HPDE6-E6E7 (cell line): ENCODE results near the gene NEAT1.

Source experiments
- DNase-seq: peaks from one replicate; pipeline ENCODE4 v3.0.0; 2011; ENCODE audit warnings: missing footprints; ENCODE audit errors: extremely low spot score

NEAT1 gene

DNA sequence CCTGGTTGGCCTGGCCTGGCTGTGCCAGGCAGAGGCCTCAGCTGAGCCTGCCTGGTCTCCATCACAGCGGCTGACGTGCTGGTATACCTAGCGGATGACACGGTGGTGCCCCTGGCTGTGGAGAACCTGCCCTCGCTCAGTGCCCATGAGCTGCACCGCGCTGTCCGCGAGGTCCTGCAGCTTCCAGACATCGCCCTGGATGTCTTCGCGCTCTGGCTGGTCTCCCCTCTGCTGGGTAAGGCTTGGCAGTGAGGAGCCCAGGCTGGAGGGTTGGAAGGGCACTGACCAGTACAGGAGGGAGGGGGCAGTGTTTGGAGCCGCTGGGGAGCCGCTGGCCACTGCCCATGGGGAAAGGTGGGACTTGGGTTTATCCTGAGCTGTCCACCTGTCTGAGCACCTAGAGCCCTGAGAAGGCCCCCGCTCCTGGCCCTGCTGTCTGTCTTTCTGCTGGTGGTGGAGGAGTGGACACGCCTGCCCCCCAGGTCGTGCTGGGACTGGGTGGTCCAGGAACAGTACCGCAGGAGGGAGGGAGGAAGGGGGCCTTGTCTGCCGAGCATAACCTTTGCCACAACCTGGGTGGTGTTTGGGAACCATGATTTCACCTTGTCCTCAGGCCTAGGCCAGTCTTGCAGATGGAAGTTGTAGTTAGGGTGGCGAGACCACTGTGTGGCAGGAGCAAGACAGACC is 33.2 kb upstream of the NEAT1 start:
- no peak for DNase-seq

DNA sequence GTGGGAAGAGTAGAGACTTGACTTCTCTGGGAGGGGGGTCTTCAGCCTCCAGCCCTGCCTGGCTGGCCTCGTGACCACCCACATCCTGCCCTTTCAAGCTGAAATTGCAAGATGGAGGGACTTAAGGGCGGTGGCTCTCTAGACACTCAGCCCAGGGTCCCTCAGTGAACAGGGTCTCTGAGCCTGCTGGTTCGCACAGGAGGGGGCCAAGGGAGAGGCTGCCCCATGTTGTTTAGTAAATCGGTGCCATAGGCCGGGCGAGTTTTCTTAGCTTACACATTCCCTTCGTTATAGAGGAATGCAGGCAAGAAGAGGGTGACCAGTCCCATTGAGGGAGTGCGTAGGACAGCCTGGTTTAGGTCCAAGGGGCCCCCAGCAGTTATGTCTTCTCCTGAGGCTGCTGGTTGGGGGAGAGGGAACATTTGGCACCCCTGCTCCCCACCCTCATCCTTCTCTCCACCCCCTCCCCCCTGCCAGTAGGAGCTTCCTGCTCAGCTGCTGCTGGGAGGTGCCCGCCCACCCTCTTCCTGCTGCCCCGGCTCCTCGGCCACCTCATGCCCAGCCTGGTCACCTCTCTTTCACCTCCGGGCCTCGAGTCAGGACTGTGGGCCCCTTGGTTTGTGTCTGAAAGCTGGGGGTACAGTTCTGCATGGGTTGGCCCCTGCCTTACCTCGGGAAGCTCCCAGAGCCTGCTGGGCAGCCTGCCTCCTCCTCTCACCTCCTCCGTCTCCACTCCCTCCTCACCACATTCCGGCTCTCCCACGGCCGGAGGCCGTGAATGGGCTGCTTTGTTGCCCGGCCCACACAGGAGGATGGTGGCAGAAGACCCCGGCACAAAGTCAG is 32.3 kb upstream of the NEAT1 start:
- DNase-seq: no peak

DNA sequence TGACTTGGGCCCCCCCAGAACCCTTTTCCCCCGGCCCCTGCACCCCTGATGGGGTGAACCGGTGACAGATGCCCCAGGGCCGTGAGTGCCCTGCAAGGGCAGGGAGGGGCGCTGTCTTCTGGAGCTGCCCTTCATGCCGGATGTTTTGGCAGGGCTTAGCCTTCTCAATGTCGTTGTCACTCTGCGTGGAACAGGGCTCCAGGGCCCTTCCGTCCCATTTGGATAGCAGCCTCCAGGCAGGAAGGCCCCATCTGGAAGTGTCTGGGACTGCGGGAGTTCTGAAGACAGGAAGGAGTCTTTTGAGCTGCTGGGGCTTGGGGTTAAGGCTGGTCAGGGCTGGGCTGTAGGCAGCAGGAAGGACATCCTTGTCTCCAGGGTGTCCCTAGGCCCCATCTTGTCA is 31.6 kb upstream of the NEAT1 start:
- no peak for DNase-seq

DNA sequence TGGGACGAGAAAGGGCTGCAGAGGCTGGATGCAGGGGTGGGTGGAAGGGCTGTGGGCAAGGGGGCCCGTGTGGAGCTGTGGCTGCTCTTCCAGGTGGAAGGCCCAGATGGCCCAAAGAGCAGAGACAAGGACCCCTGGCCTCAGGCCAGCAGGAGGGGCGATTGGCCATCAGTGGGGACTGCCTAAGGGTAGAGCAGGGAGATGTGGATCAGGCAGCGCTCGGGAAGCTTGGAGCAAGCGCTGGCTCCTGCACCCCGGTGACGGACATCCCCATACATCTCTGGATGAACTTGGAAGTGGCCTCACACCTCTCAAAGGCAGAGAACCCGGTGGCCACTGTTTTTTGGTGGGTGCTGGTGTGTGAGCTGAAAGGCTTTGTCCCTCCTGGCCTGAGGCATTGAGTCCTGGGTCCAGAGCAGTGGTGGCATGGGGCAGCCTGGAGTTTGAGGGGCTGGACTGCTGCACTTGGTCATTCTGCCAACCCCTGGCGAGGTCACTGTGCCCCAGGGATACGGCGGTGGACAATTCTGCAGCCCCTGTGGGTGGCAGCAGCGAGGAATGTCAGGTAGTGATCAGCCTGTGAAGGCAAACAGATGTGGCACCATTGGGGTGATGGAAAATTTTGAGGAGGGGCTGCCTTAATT is 30.3 kb upstream of the NEAT1 start:
- DNase-seq: no peak

DNA sequence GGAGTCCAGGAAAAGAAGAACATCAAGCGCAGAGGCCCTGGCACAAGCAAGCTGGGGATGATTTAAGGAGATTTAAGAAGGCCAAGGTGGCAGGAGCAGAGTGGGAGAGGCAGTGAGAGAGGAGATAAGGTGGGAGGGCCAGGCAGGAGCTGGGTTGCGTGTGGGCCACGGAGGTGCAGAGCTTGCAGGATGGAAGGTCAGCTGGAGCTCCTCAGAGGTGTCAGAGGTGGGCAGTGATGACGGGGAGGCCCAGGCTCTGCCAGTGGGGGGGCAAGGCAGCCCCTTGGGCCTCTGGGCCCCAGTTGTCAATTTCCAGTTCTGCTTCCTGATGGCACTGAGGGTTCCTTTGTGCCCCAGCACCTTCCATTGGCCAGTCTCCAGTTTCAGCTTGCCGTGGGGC is 29.7 kb upstream of the NEAT1 start:
- no peak for DNase-seq

DNA sequence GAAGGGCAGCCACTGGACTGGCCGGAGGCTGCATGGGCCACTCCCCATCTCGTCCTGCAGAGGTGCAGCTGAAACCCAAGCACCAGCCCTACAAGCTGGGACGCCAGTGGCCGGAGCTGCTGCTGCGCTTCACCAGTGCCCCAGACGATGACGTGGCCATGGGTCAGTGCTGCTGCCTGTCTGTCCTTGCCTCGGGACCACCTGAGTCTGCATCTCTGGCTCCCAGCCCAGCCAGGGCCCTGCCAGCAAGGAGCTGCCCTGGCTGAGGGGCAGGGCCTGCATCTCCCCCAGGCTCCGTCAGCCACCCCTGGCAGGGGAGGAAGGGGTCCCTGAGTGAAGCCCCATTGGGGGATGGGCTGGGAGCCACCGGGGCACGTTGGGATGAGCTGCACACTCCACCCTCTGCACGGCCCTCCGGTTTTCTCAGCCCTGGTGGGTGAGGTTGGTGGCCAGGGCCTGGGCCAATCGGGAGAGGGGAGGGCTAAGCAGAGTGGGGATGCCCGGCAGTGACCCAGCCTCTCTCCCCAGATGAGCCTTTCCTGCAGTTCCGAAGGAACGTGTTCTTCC is 29.0 kb upstream of the NEAT1 start:
- DNase-seq: no peak

DNA sequence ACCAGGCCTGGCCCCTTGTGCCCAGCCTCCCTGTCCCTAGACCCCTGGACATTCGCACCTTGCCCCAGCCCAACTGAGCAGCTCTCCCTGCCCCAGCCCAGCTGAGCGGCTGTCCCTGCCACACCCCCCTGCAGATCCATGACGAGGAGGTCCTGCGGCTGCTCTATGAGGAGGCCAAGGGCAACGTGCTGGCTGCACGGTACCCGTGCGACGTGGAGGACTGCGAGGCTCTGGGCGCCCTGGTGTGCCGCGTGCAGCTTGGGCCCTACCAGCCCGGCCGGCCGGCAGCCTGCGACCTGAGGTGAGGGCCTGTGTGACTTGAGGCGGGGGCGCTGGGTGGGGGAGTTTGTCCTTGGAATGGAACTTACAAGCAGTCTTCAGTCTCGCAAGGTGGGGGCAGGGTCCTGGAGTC is 28.5 kb upstream of the NEAT1 start:
- no peak for DNase-seq

DNA sequence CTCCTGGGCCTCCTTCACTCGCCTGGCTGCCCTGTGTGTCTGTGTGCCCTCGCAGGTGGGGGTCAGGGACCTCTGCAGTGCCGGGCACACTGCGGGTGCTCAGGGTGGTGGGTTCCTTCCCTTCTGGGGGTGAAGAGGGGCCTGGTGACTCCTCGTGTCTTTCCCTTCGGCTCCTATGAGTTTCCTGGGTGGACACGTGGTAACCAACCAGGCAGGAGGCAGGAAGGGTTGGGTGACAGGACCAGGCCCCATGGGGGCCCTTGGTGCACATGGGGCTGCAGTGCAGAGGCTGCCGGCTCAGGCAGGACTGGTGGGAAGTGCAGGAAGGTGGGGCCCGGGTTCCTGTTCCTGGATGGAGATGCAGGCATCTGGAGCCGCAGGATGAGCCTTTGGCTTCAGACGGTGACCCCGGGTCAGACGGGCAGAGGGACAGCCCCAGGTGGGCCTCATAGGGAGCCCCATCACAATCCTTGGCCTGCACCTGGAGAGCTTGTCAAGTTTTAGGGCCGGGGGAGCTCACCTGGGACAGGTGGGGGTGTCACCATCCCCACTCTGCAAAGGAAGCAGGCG is 26.6 kb upstream of the NEAT1 start:
- no peak for DNase-seq

DNA sequence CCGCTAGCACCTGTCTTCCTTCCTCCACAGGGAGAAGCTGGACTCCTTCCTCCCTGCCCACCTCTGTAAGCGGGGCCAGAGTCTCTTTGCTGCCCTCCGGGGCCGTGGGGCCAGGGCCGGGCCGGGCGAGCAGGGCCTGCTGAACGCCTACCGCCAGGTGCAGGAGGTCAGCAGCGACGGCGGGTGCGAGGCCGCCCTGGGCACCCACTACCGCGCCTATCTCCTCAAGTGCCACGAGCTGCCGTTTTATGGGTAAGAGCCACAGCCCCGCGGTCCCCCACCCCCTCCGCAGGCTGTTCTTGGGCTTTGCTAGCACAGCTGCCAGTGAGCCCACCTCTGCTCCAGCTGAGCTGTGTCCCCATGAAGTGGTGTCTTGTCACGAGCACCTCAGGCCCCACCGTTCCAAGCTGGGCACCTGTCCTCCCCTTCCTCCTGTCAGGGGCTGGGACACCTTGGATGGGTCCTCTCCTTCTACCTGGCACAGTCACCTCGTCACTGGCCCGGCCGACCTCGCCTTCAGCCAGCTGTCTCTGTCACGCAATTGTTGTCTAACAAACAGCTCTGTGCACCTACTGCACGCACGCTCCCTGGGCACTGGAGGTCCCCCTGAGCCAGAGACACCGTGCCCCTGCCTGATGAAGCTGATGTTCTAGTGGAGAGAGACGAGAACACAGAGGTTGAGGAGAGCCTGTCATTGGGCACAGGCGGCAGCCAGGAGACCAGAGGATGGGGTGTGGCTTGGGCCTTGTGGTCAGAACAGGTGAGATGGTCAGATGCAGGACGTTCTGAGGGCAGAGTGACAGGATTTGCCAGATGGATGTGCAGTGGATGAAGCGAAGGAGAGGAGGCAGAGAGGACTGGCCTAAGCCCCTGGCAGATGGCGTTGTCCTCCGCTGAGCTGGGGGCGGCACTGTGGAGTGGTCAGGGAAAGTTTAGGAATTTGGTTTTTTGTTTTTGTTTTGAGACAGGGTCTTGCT is 25.5 kb upstream of the NEAT1 start:
- no peak for DNase-seq

DNA sequence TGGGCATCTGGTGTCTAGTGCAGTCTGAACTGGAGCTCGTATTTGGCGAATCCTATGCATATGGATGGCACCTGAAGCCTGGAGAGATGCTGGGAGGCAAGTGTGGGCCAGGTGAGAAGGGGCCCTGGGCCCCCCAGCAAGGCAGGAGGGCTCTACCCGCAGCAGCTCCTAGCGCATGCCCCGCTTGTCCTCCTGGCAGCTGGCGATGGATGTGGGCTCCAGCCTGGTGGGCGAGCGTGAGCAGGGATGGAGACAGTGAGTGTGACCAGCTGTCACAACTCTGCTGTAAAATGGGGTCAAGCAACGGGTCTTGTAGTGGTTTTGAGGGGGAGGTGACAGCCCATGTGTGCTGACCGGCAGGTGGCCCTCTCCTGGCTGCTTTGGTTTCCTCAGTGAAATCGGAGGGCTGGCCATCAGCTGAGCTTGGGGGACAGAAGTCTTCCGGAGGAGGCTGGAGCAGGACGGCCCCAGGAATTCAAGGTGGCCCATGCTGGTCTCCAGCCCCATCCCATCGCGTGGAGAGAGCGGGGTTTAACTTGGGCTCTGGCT is 24.2 kb upstream of the NEAT1 start:
- DNase-seq: no peak

DNA sequence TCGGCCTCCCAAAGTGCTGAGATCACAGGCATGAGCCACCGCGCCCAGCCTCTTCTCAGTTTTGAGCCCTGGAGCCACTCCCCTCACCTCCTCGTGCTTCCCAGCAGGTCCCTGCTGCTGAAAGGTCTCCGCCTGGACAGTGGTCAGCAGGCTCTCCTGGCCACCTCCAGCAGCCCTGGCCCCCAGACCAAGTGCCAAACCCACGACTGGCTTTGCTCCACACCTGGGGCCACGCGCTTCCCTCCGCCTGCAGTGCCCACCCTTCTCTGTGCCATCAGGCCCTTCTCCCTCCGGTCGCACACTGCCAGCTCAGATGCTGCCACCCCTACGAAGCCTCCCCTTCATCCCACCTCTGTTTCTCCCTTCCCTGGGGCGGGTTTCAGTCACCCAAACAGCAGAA is 23.3 kb upstream of the NEAT1 start:
- no peak for DNase-seq

DNA sequence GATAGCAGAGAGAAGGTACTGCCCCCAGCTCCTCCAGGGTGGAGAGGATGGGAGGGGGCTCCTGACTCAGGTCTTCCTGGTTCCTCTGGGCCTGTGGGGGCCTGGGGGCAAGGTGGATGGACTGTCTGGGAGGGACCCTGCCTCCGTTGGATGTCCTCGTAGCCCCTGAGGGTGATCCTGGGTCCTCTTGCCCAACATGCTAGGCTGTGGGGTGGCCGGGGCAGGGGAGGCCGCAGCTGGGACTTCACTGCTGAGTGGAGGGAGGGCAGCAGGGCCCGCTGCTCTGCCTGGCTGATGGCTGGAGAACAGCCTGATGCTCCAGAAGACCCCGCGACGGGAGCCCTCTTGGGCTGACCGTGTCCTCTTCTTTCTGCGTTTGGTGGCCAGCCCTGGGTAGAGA is 22.8 kb upstream of the NEAT1 start:
- DNase-seq: no peak

DNA sequence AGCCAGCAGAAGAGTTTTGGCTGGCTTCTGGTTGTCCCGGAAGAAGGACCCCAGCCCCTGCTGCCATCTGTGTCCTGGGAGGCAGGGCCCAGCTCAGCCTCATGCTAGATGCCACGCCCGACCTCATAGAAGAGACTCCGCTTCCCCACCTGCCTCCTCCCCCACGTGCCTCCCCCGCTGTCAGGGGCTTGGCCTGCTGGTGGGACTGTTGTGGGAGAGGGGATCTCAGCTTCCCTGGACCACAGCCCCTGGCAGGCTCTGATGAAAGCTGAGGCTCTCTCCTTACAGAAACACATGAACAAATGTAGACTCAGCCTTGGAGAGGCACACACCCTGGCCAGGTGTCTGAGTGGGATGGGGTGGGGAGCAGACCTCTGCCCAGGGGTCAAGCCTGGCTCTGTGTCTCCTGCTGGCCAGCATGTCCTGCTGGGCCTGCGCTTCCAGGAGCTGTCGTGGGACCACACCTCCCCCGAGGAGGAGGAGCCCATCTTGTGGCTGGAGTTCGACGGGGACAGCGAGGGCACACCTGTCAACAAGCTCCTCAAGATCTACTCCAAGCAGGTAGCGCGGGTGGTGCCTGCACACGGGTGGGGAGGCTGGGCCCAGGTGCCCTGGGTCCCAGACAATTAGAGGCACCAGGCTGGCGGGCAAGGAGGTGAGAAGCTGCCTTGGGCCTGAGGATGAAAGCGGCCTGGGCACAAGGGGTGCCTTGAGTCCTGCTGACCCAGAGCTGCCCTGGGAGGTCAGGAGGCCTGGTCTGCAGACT is 22.1 kb upstream of the NEAT1 start:
- DNase-seq: no peak

DNA sequence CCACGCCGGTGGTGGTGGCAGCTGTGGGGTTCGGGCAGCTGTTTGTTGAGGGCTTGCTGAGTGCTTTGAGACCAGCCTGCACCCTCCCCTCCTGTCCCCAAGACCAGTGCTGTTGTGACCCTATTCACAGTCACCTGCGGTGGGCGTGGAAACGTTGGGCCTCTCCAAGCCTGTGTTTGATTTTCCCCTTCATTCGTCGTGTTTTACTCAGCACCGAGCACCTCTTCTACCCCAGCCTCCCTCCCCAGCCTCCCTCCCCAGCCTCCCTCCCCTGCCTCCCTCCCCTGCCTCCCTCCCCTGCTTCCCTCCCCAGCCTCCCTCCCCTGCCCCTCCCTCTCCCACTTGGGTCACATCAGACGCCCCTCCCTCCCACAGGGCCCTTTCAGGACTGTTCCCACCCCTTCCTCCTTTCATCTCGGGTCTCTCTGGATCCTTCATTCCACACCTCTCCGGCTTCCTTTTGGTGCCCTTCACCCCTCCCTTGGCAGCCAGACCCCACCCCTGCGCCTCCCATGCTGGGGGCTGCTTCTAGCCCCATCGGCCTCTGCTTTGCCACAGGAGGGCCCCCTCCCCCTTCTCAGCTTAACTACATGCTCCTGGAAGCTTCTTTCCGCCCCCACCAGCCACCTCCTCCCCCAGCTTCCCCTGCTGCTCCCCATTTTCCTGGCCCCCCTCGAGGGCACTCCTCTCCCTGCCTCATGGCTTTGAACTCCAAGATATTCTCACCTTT is 21.4 kb upstream of the NEAT1 start:
- no peak for DNase-seq

DNA sequence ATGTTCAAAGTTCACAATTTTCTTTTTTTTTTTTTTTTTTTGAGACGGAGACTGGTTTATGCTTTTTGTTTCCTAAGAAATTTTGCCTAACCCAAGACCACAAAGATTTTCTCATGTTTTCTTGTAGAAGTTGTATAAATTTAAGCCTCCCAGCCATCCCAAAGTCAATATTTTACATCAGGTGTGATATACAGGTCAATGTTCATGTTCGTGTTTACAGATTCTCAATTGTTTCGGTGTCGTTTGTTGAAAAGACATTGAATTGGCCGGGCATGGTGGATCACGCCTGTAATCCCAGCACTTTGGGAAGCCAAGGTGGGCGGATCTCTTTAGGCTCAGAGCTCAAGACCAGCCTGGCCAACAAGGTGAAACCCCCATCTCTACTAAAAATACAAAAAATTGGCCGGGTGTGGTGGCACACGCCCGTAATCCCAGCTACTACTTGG is 20.8 kb upstream of the NEAT1 start:
- no peak for DNase-seq

DNA sequence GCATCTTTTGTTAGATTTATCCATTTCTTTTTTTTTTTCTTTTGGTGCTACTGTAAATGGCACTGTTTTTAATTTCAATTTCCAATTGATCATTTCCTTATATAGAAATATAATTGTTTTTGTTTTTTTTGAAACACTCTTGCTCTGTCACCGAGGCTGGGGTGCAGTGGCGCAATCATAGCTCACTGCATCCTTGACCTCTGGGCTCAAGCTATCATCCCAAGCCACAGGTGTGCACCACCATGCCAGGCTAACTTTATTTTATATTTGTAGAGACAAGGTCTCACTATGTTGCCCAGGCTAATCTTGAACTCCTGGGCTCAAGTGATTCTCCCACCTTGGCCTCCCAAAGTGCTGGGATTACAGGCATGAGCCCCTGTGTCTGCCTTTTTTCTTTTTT is 19.8 kb upstream of the NEAT1 start:
- no peak for DNase-seq

DNA sequence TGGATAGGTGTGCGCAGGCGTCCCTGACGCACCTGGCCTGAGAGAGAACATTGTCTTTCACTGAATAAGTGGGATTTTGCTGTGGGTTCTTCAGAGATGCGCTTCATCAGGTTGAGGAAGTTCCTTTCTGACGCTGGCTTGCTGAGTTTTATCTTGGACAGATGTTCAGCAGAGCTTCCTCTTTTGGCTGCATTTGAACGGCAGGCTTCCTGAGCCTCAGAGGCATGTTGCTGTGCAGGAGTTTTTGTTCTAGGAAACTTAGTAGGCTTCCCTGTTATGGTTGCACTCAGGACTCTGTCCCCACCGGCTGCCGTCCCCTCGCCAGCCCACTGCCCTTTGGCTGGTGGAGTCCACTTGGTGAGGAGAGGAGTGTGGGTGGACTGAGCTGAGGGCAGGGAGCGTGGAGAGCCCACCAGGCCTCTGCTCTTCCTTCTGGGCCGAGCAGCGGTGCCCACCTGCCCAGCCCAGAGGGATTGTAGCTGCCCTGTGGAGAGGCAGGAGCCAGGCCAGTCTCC is 18.9 kb upstream of the NEAT1 start:
- no peak for DNase-seq

DNA sequence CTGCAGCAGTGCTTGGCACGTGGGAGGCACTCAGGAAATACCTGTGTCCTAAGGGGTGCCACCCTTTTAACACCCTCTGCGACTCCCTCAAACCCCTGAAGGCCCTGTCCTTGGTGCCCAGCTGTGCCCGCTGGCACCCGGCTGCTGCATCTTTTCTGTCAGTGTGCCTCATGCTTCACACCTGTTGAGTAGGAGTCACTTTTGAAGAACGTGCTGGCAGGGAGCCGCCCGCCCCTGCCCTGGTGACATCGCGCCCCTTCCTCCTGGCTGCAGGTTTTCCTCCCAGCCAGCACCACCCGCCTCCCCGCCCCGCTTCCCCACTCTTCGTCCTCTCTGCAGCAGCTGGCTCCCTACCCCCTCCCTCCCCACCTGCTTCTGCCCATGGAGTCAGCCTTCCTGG is 18.4 kb upstream of the NEAT1 start:
- no peak for DNase-seq
